Right lobe of liver (tissue), 4 donors: ENCODE measurements around the gene IFNL4.

Source experiments
- CTCF ChIP-seq, 4 donors: fragments of 200-600 bp in 3 of 4; fragments of 450-650 bp in 1 of 4; IDR thresholded peaks; one replicate each; pipeline versions ENCODE4 v1.5.1 to v1.8.0; 2016 to 2022; ENCODE audit warnings: antibody characterized with exemption in 4 of 4, mild to moderate bottlenecking in 2 of 4
- POLR2A ChIP-seq: fragments of 450-650 bp; IDR thresholded peaks from one replicate; pipeline ENCODE4 v1.6.1; 2017; ENCODE audit warnings: antibody characterized with exemption, mild to moderate bottlenecking
- donor health status: DM: no; HTN: no; CAD: no.
- donor health status: DM: no; HTN: no; CAD: no.
- donor health status: DM: no; HTN: yes; CAD: no.

DNA sequence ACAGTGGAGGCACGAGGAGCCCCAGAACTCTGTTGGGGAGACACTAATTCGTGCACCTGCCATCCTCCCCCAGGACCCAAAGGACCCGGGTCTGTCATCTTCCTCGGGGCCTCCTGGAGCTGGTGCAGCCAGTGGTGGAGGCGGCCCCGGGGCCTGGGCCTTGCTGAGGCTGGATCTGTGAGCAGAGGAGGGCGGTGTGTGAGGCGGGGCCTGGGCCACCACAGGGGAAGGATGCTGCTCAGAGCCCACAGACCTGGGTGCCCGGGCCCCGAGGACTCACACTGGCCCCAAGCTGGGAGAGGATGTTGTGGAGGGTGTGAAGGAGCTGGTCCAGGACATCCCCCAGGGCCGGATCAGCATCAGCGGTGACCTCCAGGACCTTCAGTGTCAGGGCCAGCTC is 12.1 kb downstream of the IFNL4 start:
- TF ChIP-seq CTCF (IDR thresholded peaks at IDR 0.05) (no peak), POLR2A (no peak)
